GM10266 (cell line): ENCODE results near the gene ATXN1.

Experiments
- DNase-seq: peaks from one replicate; pipeline ENCODE4 v3.0.0; 2012; ENCODE audit errors: extremely low spot score
- CTCF ChIP-seq: IDR thresholded peaks from 2 replicates; pipeline ENCODE4 v1.5.1; 2012; ENCODE audit warnings: mild to moderate bottlenecking, low read depth; ENCODE audit not compliant: control insufficient read depth, insufficient read depth; ENCODE audit errors: missing control alignments

Gene ATXN1

GRCh38 chr6:16766836-16767745 is 5.8 kb upstream of the ATXN1 start:
- no peak for TF ChIP-seq CTCF
- DNase-seq, result no peak

DNA sequence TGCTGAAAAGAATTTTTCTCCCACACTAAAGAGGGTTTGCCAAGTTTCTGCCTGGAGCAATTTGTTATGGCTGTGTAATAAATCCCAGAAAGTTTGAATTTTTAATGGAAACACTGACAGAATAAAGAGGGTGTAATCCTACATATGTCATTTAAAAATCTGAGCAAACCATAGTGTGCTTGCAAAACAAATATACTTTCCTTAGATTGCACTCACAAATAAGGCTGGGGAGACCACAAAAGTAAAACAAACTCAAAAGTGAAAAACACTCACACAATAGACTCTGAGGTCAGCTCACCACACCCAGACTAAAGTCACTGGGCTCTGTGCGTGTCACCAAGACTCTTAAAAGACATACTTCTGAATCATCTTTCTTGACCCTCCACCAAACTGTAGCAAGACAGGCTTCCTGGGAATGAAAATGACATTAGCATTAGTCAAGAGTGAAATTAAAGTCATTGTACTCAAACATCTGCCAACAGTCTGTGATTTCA is 4.8 kb upstream of the ATXN1 start:
- no peak for TF ChIP-seq CTCF
- DNase-seq, result peak; percentile 17

DNA sequence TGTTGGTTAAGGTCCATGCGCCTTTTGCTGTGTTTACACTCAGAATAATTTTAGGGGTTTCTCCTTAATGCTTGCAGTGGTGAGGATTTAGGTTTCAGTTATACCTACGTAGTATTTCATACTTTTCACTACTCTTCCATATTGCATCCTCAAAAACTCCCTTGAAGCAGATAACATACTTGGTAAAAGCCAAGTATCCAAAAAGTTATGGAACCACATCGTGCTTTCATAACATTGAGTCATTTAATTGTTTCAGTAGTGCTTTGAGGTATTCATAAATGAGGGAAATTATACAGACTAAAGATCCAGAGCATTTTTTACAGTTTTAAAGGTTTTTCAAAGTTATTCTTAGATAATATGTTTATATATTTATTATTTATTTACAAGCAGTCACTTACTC is 4.0 kb upstream of the ATXN1 start:
- DNase-seq, result no peak
- TF ChIP-seq CTCF, result no peak

GRCh38 chr6:16764188-16764950 is 3.1 kb upstream of the ATXN1 start:
- peak; percentile 23 for DNase-seq
- peak; percentile 50 for TF ChIP-seq CTCF

GRCh38 chr6:16762550-16763477 is 1.6 kb upstream of the ATXN1 start:
- TF ChIP-seq CTCF, result peak; percentile 78
- DNase-seq, result peak; percentile 77

- no peak for TF ChIP-seq CTCF
- peak; percentile 62 for DNase-seq
Measured at GRCh38 chr6:16762268-16762549, 949 bp upstream of the ATXN1 start.
